Stimulated activated CD4-positive, alpha-beta T cell treated with anti-CD3 and anti-CD28 coated beads, Interleukin-15, amount 100 ng/mL, for 1 hour (primary cell): Measurements from ENCODE around the gene NPAS3.

Source experiments
- DNase-seq, 2 donors: peaks; one replicate each; pipeline ENCODE4 v3.0.0-alpha.2; 2020; ENCODE audit warnings: low read depth in 1 of 2, low spot score in 1 of 2

The NPAS3 gene

GRCh38 chr14:33569821-33570687 is 631.4 kb downstream of the NPAS3 start:
- no peak for DNase-seq

DNA sequence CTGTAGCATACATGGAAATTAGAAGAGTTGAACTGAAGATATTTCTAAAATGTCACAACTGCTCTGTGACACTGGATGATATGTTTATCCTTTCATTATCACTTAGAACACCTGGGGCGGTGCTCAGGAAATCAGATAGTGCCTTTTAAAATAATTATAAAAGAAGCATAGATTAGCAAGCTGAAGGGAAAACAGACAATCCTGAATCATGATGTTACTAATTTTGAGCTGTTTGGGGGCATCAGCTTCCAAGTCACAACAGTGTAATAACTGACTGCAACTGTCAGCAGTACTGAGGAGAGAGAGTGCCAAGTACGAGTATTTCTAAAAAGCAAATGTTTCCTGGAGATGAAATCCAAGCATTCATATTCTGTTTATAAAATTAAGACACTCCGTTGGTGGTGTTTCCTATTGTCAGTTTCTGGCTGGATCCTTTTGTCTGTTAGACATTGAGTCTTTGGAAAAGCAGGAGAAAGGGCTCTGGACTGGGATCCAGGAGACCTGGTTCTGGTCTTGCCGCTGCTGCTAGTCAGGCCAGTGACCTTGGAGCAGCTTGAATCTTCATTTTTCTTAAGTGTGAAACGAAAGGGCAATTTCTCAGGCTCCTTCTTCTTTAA is 632.1 kb downstream of the NPAS3 start:
- no peak for DNase-seq

- DNase-seq: no peak
Measured at GRCh38 chr14:33573301-33573880, 634.7 kb downstream of the NPAS3 start.

- DNase-seq: no peak
Measured at GRCh38 chr14:33576014-33576413, 637.3 kb downstream of the NPAS3 start.

DNA sequence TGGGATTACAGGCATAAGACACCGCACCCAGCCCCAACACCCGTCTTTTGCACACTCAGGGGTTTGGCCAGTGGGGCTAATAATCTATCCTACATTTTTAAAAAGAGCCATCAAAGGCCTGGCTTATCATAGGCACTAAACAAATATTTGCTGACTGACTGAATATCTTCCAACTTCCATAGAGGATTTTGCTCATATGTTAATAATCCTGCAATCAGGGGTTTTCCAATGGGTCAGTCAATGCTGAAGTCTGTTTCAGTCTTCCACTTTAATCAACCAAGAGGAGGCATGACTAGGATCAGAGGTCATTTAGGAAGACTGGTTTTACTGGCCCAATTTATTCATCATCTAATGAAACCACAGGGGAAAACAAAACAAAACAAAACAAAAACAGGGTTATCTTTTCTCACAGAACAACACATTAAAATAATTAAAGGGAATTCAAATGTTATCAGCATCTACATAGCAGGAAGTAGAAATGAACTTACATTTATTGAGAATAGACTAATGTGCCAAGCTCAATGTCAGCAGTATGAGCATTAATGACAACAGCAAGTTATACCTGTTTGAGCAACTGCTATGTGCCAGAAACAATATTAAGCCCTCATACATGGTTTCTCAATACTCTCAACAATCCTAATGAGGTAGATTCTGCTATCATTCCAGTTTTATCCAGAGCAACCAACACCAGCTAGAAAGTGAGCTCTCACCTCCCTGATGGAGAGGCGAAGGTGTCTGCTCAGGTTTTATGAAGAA is 640.0 kb downstream of the NPAS3 start:
- DNase-seq: no peak

DNA sequence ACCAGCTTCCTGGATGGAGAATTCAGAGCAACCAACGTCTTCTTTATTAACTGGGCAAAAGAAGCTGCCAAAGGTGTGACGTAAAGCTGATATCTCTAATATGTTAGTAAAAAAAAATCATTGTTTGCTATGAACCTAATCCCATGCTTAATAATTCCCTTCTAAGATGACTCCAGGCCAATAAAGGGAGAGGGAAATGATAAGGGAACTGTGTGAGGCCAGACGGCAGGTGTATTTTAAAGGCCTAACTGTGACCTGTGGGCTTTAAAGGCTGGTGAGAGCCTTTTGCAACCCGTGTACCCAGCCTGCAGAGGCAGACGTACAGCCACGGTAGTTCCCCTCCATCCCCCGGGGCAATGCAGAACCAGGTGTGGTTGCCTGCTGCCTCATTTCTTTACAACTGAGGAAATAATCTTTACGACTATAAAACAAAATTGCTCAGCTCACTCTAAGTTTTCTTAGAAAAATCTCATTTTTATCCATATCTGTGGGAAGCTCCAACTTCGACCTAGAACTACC is 641.6 kb downstream of the NPAS3 start:
- no peak for DNase-seq

DNA sequence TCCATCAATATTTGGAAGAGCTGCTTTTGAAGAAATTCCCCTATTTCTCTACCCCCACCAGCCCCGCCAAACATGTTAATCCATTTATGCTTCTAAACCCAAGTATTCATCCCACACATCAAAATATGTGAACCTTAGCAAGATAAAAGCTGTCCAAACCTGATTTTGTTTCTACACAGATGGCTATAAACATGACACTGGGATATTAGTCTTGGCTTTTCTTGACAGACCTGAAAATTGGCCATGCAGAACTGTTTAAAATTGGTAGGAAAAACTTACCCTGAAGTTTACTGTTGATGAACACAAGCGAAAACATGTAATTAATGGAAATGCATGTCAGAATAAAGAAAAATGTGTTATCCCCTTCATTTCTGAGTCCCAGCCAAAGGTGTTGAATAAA is 642.2 kb downstream of the NPAS3 start:
- no peak for DNase-seq

- no peak for DNase-seq
Measured at GRCh38 chr14:33584697-33585096, 646.0 kb downstream of the NPAS3 start.

GRCh38 chr14:33586806-33587205 is 648.1 kb downstream of the NPAS3 start:
- DNase-seq: no peak

GRCh38 chr14:33587791-33588190 is 649.1 kb downstream of the NPAS3 start:
- no peak for DNase-seq

DNA sequence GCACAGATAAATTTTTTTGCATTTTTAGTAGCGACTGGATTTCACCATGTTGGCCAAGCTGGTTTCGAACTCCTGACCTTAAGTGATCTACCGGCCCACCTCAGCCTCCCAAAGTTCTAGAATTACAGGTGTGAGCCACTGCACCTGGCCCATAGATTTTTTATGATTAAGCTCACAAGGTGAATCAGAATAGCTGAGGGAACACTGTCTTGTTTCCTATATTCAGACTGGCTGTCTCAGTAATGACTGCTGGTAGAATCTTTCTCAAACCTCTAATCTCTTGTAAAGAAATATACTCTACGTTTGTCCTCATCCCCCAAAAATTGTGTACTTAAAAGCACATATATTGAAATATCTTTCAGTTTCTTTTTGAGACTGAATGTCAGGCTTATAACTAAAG is 650.1 kb downstream of the NPAS3 start:
- no peak for DNase-seq

GRCh38 chr14:33589334-33589733 is 650.7 kb downstream of the NPAS3 start:
- no peak for DNase-seq

GRCh38 chr14:33590891-33591630 is 652.4 kb downstream of the NPAS3 start:
- no peak for DNase-seq

DNA sequence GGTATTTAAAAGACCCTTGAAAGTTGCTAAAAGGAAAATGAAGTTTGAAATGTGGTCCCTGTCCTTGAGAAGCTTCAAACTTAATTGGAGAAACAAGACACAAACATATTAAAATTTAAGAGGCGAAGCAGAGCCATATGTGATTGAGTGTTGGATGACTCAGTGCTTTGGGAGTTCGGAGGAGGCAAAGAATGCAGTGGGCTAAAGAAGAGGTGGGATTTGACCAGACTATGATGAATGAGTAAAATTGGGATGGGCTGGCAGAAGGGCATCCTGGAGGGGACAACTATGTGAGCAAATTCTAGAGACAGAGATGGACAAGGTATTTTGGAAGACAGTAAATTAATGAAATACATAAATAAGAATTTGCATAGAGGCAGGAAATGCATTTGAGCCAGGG is 653.6 kb downstream of the NPAS3 start:
- no peak for DNase-seq

GRCh38 chr14:33596211-33597080 is 657.8 kb downstream of the NPAS3 start:
- no peak for DNase-seq

DNA sequence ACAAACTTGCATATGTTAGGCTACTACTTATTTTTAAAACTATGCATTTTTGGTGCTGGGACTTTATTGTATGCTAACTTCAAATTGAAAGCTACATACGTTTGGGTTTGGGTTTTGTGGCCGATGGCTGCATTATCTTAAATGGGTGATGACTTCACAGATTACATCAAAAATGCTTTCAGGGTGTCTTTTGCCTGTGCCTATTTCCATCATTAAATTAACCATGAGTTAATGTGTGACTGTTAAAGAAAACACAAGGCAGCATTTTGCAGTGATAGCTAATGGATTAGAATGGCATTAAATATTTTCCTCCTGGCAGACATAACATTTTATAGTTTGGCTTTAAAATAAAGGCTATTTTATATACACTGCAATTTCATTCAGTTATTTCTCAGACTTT is 659.9 kb downstream of the NPAS3 start:
- DNase-seq: no peak

DNA sequence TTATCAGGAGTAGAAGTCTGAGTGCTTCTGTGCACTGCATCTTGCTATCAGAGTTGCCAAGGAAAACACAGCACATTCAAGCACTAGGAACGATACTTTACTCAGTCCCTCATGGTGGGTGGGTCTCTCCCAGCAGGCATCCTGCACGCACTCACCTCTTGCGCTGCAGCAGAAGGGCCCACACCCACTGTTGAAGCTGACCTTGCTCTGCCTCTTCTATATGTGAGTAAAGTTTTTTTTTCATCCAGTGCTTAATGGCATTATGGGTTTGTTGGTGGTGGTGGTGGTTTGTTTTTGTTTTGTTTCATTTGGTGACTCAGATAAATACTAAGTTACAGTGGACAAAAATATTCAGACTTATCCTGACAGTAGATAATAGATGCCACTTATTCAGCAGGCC is 663.7 kb downstream of the NPAS3 start:
- no peak for DNase-seq

DNA sequence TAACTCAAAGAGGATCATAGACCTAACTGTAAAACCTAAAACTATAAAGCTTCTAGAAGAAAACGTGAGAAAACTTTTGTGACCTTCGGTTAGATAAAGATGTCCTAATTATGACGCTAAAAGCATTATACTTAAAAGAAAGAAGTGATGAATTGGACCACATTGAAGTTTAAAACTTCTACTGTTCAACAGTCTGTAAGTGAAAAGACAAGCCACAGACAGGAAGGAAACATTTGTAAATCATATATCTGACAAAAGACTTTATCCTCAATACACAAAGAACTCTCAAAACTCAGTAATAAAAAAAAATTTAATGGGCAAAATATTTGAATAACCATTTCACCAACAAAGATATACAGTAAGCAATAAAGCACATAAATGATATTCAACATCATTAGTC is 667.9 kb downstream of the NPAS3 start:
- DNase-seq: no peak

DNA sequence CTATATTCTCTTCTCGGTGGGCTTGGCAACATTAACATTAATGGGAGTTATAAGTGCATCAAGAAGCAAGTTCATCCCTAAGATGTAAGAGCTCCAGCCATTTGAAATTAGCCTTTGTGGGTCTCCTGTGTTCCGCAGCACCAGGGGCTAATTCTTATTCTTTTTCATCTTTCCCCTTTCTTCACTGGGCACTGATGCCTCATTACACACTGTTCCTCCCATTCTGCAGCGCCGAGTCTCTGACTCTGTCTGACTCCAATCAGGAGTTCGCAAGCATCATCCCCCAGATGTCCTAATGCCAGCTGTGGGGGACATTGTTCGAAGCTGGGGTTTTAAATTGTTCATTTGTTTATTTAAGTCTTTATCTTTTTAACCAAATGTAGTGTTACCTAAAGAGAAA is 670.9 kb downstream of the NPAS3 start:
- DNase-seq: no peak

DNA sequence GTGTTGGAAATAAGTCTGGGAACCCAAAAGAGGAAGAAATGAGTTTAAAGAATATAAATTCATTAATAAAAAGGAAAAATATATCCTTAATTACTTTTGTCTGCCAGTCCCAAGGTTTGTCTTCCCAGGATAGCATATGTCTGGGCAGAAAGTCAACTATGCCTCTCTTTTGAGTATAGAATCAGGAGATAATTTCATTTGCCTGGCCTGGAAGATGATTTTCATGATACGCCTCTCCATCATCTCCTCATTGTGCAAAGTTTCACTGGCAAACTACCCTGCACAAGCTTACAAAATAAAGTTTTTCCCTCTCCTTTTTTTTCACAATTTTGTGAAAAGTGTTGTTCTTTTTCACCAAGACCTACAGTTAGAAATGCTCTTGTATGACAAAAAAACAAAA is 671.4 kb downstream of the NPAS3 start:
- DNase-seq: no peak
